GM12864 (cell line): Measurements from ENCODE around the gene TICRR.

Experiments
- DNase-seq: peaks from one replicate; pipeline ENCODE4 v3.0.0-alpha.2; 2011; ENCODE audit warnings: low read depth
- H3K4me3 ChIP-seq: 2 replicates; pipeline ENCODE4 v1.5.1; 2011; ENCODE audit warnings: mild to moderate bottlenecking, low read depth, low read length, control low read depth
- TF ChIP-seq, protein P1 (sequence below): IDR thresholded peaks from 2 replicates; pipeline ENCODE4 v1.5.1; 2011; ENCODE audit warnings: low read depth, mild to moderate bottlenecking, moderate library complexity, low read length, control low read depth, inconsistent platforms; ENCODE audit errors: missing control alignments

The TICRR gene

DNA sequence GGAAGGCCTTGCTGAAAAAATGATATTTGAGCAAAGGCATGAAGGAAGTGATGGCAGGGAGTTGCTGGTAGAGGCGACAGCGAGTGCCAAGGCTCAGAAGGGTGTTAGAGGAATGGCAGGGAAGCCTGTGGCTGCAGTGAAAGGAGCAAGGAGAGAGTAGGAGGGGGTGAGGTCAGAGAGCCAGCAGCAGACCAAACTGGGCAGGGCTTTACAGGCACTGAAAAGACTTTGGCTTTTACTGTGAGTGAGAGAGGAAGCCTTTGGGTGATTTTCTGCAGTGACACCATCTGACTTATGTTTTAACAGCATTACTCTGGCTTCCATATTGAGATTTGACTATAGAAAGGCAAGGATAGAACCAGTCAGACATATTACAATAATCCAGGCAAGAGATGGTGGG lies 11.4 kb downstream of the TICRR start:
- no peak for DNase-seq
- TF ChIP-seq, protein P1, sequence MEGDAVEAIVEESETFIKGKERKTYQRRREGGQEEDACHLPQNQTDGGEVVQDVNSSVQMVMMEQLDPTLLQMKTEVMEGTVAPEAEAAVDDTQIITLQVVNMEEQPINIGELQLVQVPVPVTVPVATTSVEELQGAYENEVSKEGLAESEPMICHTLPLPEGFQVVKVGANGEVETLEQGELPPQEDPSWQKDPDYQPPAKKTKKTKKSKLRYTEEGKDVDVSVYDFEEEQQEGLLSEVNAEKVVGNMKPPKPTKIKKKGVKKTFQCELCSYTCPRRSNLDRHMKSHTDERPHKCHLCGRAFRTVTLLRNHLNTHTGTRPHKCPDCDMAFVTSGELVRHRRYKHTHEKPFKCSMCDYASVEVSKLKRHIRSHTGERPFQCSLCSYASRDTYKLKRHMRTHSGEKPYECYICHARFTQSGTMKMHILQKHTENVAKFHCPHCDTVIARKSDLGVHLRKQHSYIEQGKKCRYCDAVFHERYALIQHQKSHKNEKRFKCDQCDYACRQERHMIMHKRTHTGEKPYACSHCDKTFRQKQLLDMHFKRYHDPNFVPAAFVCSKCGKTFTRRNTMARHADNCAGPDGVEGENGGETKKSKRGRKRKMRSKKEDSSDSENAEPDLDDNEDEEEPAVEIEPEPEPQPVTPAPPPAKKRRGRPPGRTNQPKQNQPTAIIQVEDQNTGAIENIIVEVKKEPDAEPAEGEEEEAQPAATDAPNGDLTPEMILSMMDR, result no peak
- no peak overlapping the region for H3K4me3 ChIP-seq

DNA sequence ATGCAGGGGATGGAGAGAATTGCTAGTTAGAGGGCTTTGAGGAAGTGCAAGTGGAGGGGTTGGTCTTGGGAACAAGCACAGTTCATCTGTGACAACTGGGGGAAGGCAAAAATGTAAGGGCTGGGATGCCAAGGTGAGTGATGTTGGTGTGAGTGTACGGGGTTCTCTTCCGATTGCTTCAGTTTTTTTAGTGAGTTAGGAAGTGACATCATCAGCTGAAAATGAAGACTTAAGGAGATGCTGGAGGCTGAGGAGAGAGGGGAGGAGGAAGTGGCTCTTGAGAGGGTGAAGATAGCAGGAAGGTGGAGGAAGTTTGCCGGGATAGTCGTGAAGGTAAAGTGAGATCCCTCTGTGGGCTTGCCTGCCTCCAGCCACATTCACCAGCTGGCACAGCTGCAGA lies 12.7 kb downstream of the TICRR start:
- DNase-seq, result no peak
- H3K4me3 ChIP-seq, result no peak overlapping the region
- TF ChIP-seq, protein P1, result no peak

DNA sequence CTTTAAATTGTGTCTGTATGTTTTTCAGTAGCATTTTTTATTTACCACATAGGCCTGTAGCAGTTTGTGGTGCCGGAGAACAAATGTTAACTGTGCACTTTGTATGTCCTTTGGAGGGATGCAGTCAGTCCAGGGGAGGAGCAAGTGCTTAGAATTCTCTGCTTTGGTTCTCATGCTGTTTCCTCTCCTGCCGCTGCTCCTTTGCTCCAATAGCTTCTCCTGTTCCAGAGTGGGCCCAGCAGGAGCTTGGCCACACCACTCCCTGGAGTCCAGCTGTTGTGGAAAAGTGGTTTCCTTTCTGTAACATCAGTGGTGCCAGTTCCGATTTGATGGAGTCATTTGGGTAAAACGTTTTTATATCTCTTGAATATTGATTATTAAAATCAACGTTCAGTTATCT lies 16.6 kb downstream of the TICRR start:
- TF ChIP-seq, protein P1, result no peak
- no peak for DNase-seq
- H3K4me3 ChIP-seq, result no peak overlapping the region

DNA sequence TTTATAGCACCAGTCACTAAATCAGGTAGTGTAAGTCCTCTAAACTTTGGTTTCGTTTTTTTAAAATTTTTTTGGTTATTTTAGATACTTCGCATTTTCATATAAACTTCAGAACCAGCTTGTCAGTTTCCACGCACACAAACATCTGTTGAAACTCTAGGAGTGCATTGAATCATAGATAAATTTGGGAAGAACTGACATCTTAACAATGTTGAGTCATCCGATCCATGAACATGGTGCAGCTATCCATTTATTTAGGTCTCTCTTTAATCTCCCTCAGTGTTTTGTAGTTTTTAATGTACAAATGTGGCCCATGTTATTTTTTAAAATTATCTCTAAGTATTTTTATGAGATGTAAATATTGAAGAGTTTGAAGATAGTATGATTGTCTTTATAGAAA lies 17.7 kb downstream of the TICRR start:
- H3K4me3 ChIP-seq, result no peak overlapping the region
- no peak for DNase-seq
- TF ChIP-seq, protein P1, result no peak

DNA sequence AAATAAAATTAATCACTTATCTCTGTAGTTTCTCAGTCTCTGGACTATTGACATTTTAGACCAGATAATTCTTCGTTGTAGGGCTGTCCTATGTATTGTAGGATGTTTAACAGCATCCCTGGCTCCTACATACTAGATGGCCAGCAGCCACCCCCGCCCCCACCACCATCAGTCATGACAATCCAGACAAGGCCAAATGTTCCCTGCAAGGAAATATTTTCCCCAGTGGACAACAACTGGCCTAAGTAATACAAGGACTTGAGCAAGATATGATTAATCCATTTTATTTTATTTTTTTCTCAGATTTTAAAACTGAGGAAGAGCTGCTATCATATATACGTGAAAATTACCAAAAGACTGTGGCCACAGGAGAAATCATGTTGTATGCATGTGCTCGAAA lies 23.8 kb downstream of the TICRR start:
- DNase-seq, result no peak
- TF ChIP-seq, protein P1, result no peak

DNA sequence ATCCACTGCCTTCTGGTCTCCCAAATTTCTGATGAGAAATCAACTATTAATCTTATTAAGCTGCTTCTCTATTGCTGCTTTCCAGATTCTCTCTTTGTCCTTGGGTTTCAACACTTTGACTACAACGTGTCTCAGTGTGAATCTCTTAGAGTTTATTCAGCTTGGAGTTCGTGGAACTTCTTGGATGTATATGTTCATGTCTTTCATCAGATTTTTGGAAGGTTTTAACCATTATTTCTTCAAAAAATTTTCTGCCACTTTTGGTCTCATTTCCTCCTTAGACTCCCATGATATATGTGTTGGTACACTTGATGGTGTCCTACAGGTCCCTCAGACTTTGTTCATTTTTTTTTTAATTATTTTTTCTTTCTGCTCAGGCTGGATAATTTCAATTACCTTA lies 36.0 kb downstream of the TICRR start:
- no peak for DNase-seq
- TF ChIP-seq, protein P1, result no peak
- H3K4me3 ChIP-seq, result no peak overlapping the region

More for the DNA sequence above, 23.8 kb downstream of the TICRR start:
- no peak overlapping the region for H3K4me3 ChIP-seq

DNA sequence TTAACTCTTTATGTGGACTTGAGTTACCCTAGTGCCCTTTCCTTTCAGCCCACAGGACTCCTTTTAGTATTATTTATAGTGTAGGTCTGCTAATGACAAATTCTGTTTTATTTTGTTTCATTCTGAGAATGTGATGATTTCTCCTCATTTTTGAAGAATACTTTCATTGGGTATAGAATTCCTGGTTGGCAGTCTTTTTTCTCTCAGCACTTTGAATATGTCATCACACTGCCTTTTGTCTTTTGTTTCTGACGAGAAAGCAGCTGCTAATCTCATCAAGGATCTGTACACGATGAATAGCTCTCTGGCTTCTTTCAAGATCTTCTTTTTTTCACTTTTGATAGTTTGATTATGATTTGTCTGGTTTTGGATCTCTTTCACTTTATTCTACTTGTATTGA lies 37.8 kb downstream of the TICRR start:
- H3K4me3 ChIP-seq, result no peak overlapping the region
- no peak for DNase-seq
- TF ChIP-seq, protein P1, result no peak
